ENCODE data around the gene SENP1.

The SENP1 gene

DNA sequence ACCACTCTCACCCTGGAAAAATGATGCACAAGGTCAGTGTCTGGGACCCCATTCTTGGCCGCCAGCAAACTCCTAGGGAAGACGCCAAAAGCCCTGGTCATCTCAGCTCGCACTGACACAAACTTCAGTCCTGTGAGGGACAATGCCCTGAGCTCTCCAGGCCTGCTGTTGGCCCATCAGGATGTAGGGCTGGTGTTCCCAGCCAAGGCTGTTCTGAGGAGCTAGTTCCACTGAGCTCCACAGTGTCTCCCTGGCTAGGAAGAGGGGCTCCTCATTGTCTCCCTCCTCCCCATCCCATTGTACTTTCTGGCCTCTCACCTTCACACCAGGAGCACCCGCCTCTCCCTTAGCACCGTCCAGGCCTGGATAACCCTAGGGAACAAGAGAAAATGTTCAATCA is 112.4 kb downstream of the SENP1 start:
- Histone ChIP-seq H3K9me3 (ENCODE audit: severe bottlenecking) (no peaks in the 10 kb centered on the region), H3K27ac (no peak overlapping the region), H3K36me3 (no peaks in the 10 kb centered on the region), H3K4me3 (ENCODE audit: low read depth, low read length) (no peak overlapping the region), H3K27me3 (ENCODE audit: insufficient read depth, low read depth, severe bottlenecking) (no peaks in the 10 kb centered on the region)
- no peak for DNase-seq
- TF ChIP-seq, protein P1, sequence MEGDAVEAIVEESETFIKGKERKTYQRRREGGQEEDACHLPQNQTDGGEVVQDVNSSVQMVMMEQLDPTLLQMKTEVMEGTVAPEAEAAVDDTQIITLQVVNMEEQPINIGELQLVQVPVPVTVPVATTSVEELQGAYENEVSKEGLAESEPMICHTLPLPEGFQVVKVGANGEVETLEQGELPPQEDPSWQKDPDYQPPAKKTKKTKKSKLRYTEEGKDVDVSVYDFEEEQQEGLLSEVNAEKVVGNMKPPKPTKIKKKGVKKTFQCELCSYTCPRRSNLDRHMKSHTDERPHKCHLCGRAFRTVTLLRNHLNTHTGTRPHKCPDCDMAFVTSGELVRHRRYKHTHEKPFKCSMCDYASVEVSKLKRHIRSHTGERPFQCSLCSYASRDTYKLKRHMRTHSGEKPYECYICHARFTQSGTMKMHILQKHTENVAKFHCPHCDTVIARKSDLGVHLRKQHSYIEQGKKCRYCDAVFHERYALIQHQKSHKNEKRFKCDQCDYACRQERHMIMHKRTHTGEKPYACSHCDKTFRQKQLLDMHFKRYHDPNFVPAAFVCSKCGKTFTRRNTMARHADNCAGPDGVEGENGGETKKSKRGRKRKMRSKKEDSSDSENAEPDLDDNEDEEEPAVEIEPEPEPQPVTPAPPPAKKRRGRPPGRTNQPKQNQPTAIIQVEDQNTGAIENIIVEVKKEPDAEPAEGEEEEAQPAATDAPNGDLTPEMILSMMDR (IDR thresholded peaks at IDR 0.05; ENCODE audit: low read depth, low read length), result no peak
